Measurements from ENCODE around the gene APPBP2.
"Not testable (repeated sequence)": the region's sequence is repeated elsewhere in the genome, so short reads cannot be mapped to it uniquely, and the experiment has no call there.

APPBP2 gene

GRCh38 chr17:60433021-60433997 is 92.7 kb downstream of the APPBP2 start:
- ATAC-seq: not testable (repeated sequence)

GRCh38 chr17:60430561-60430960 is 95.5 kb downstream of the APPBP2 start:
- not testable (repeated sequence) for ATAC-seq

GRCh38 chr17:60428491-60428890 is 97.6 kb downstream of the APPBP2 start:
- ATAC-seq: not testable (repeated sequence)

GRCh38 chr17:60426596-60426995 is 99.4 kb downstream of the APPBP2 start:
- no peak for ATAC-seq

- no peak for ATAC-seq
These were observed 100.4 kb downstream of the APPBP2 start for GRCh38 chr17:60425626-60426025.

- no peak for ATAC-seq
These were observed 102.2 kb downstream of the APPBP2 start for GRCh38 chr17:60423865-60424264.

- no peak for ATAC-seq
These were observed 103.8 kb downstream of the APPBP2 start, which contains the start of gene CHCT1 for GRCh38 chr17:60422162-60422665. TSS of gene CHCT1 (plus strand) at chr17:60422489. CDS start at chr17:60422593, 104 bp downstream.

GRCh38 chr17:60421273-60422161 is 104.5 kb downstream of the APPBP2 start:
- ATAC-seq: peak; percentile 98

- not testable (repeated sequence) for ATAC-seq
These were observed 106.2 kb downstream of the APPBP2 start for GRCh38 chr17:60419875-60420274.

GRCh38 chr17:60419003-60419402 is 107.0 kb downstream of the APPBP2 start:
- ATAC-seq: not testable (repeated sequence)

GRCh38 chr17:60416368-60416925 is 109.6 kb downstream of the APPBP2 start:
- no peak for ATAC-seq

GRCh38 chr17:60415146-60415545 is 110.9 kb downstream of the APPBP2 start:
- no peak for ATAC-seq

GRCh38 chr17:60412701-60413100 is 113.3 kb downstream of the APPBP2 start:
- no peak for ATAC-seq

- ATAC-seq: no peak
These were observed 116.0 kb downstream of the APPBP2 start for GRCh38 chr17:60410001-60410400.

GRCh38 chr17:60406887-60407286 is 119.2 kb downstream of the APPBP2 start:
- ATAC-seq: no peak

- no peak for ATAC-seq
These were observed 122.1 kb downstream of the APPBP2 start for GRCh38 chr17:60403962-60404361.

- ATAC-seq: no peak
These were observed 122.6 kb downstream of the APPBP2 start for GRCh38 chr17:60403523-60403810.

GRCh38 chr17:60401819-60402218 is 124.2 kb downstream of the APPBP2 start:
- ATAC-seq: no peak

- peak in 1 of 2 donors; percentile 47 for ATAC-seq
These were observed 127.6 kb downstream of the APPBP2 start for GRCh38 chr17:60398227-60398959.

GRCh38 chr17:60396412-60396811 is 129.6 kb downstream of the APPBP2 start:
- no peak for ATAC-seq

- ATAC-seq: peak in 1 of 2 donors; percentile 8
These were observed 130.5 kb downstream of the APPBP2 start for GRCh38 chr17:60395508-60396065.

Measured in activated CD4-positive, CD25-positive, alpha-beta regulatory T cell treated with anti-CD3 and anti-CD28 coated beads, Interleukin-2, amount 50 U/mL, for 24 hours (primary cell).